Stimulated activated CD4-positive, alpha-beta T cell treated with anti-CD3 and anti-CD28 coated beads, Interleukin-1b, Interleukin-23, amount 100 ng/mL, for 1 hour (primary cell): Measurements from ENCODE around the gene CNTLN.
"Not testable (repeated sequence)": the region's sequence is repeated elsewhere in the genome, so short reads cannot be mapped to it uniquely, and the experiment has no call there.

ENCODE experiments used
- DNase-seq, 2 donors: peaks; one replicate each; pipeline ENCODE4 v3.0.0-alpha.2; 2020; ENCODE audit warnings: low read depth in 2 of 2

Gene CNTLN

GRCh38 chr9:17134396-17135294 is at the start of gene CNTLN:
CNTLN (plus strand) TSS chr9:17135040; CDS start chr9:17135066, 26 bp downstream.
- peak in 1 of 2 donors; percentile 27 for DNase-seq

DNA sequence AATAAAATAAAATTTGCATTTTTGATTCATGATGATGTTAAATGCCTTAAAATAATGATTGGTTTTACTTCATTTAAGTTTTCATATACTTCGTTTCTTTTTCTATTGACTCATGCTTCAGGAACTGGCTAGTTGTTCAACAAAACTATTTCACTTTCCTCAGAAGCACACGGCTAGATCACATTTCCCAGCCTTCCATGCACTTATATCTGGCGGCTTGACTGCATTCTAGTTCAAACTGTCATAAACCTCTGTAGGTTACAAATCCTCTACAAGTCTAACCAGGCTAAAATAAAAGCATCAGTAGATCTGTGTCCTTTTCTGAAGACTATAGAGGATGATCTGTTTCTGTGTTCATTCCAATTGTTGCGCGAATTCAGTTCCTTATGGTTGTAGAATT is 46.3 kb upstream of the CNTLN start:
- no peak for DNase-seq

DNA sequence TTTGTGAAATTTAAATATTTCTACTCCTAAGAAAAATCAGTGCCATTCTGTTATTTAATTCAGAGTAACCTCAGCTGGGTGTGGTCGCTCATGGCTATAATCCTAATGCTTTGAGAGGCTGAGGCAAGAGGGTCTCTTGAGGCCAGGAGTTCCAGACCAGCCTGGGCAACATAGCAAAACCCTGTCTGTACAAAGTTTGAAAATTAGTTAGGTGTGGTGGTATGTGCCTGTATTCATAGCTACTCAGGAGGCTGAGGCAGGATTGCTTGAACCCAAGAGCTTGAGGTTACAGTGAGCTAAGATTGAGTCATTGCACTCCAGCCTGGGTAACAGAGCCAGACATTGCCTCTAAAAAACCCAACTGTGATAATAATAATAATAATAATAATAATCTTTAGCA is 44.8 kb upstream of the CNTLN start:
- no peak for DNase-seq

- no peak for DNase-seq
These were observed 18.4 kb upstream of the CNTLN start for GRCh38 chr9:17116400-17116837.

- no peak for DNase-seq
These were observed 17.5 kb upstream of the CNTLN start for GRCh38 chr9:17117372-17117771.

DNA sequence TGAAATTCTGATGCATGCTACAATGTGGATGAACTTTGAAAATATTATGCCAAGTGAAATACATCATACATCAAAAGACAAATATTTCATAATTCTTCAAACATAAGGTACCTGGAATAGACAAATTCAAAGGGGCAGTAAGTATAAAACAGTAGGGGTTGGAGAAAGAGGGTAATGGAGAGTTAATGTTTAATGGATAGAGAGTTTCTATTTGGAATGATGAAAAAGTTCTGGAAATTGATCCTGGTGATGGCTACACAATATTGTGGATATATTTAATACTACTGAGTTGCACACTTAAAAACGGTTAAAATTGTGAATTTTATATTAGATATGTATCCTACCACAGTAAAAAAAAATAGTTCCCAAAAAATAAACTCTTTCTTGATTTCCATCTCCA is 14.6 kb upstream of the CNTLN start:
- DNase-seq: no peak

GRCh38 chr9:17121264-17121663 is 13.6 kb upstream of the CNTLN start:
- DNase-seq: no peak

- DNase-seq: no peak
These were observed 4.5 kb upstream of the CNTLN start for GRCh38 chr9:17130291-17130690.

GRCh38 chr9:17130725-17131124 is 4.1 kb upstream of the CNTLN start:
- no peak for DNase-seq

GRCh38 chr9:17131494-17131893 is 3.3 kb upstream of the CNTLN start:
- DNase-seq: no peak

DNA sequence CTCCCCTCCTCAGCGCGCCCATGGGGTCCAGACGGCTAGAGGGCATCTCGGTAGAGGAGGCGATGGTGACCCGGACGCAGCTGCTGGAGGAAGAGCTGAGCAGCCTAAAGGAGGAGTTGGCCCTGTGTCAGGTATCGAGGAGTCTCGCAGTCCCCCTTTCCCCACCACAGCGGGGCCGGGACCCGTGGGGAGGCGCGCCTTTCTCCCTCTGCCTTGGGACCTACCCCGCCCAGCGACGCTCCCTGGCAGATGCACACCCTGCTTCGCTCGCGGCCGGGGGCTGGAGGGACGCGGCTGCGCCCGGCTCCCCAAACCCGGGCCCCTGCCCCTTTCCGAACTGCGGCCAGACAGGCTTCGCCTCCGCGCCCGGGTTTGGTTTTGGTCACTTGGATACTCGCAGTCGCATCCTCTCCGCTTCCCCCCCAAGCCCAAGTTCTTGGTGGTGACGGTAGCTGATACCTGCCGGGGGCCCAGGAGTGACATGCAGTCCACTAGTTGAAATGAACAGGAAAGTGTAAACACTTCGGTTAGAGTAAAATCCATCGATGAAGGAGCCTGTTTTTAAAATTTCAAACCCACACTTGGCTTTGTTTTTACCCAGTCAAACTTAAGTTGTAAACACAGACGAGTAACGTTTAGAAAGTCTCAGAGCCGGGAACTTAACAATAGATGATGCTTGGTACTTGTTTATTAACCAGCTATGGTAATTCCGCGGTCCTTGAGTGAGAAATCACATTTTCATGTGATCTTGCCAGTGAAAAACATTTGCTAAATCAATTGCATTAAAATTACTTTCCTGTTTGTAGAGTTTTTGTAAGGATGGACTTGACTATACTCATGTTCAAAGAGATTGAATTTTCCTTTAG is 688 bp downstream of the CNTLN start:
- peak in 1 of 2 donors; percentile 0 for DNase-seq

DNA sequence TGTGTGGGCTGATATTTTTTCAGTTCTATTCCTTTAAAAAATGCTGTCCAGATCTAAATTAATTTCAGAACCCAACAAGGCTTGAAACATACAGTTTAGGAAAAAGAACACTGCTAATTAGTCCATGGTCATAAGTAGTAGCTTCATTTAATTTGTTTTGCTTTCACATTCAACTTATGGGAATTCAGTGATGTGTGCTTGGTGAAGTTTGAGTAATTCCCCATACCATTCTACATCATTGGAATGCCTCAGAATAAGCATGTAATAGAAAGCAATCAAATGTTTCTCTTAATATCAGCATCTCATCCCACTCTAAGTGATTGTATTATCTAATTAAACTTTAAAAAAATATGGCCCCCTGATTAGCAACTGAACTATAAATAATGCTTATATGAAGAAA is 2.7 kb downstream of the CNTLN start:
- DNase-seq: no peak

GRCh38 chr9:17138503-17138902 is 3.7 kb downstream of the CNTLN start:
- DNase-seq: no peak

DNA sequence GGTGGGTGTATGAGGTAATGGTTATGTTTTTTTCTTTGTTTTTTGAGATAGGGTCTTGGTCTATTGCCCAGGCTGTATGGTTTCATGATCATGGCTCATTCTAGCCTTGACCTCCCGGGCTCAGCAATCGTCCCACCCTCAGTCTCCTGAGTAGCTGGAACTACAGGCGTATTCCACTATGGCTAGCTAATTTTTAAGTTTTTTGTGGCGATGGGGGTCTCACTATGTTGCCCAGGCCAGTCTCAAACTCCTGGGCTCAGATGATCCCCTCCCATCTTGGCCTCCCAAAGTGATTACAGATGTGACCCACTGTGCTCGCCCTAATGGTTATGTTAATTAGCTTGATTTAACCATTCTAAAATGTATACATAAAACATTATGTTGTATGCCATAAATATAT is 5.6 kb downstream of the CNTLN start:
- DNase-seq: no peak

GRCh38 chr9:17148324-17148723 is 13.5 kb downstream of the CNTLN start:
- DNase-seq: no peak

DNA sequence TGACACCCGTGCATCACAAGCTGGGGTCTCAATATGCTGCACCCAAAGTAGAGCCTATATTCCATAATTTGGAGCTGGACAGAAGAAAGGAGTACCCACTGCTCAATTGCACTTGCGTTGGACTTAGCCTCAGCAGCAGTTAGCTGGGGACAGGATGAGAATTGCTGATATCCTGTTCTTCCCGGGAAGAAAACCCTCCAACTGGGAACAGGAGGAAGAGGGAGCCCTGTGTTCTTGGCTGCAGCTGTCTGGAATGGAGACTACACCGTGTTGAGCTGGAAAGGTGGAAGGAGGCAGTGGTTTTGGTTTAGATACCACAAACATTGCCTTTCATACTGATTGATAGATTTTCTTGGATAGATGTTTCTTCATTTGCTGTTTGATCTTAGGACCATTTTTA is 24.6 kb downstream of the CNTLN start:
- DNase-seq: no peak

DNA sequence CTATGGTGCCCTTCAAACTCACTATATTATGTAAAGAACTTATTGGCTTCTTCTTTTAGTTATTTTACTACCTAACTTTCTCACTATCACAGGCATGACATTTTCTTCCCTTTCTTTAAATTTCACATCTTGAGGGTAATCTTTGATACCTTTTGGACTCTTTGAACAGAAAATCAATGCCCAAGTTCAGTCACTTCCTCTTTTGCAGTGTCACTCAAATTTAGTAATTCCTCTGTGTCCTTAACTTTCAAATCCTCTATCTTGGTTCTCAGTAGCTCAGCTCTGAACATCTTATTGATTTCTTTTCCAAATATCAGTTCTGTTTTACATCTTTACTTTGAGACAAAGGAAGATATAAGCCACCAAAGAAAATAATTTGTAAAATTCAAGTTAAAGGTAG is 25.5 kb downstream of the CNTLN start:
- no peak for DNase-seq

GRCh38 chr9:17165764-17166163 is 30.9 kb downstream of the CNTLN start:
- DNase-seq: no peak

GRCh38 chr9:17166346-17166745 is 31.5 kb downstream of the CNTLN start:
- no peak for DNase-seq

GRCh38 chr9:17171309-17172094 is 36.7 kb downstream of the CNTLN start:
- no peak for DNase-seq

DNA sequence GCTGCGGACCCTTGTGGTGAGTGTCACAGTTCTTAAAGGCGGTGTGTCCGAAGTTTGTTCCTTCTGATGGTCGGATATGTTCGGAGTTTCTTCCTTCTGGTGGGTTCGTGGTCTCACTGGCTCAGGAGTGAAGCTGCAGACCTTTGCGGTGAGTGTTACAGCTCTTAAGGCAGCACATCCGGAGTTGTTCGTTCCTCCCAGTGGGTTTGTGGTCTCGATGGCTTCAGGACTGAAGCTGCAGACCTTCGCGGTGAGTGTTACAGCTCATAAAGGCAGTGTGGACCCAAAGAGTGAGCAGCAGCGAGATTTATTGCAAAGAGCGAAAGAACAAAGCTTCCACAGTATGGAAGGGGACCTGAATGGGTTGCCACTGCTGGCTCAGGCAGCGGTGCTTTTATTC is 42.7 kb downstream of the CNTLN start:
- DNase-seq: not testable (repeated sequence)

DNA sequence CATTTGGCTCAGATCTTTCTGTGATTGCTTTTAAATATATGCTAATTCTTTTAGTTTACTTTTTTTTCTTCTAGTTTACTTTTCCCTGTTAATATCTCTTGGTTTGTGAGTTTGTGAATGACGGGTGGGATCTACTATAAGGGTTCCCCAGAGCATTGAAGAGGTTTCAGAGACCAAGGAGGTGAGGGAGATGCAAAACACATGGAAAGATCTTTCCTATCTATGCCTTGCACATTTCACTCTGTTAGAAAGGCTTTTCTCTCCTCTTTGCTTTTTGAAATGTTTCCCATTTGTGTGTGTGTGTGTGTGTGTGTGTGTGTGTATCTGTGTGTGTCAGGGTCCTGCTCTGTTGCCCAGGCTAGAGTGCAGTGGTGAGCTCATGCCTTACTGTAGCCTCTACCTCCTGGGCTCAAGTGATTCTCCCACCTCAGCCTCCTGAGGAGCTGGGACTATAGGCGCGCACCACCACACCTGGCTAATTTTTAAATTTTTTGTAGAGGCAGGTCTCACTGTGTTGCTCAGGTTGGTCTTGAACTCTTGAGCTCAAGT is 50.7 kb downstream of the CNTLN start:
- DNase-seq: no peak
